Stimulated activated CD4-positive, alpha-beta T cell treated with anti-CD3 and anti-CD28 coated beads, Interleukin-4, amount 100 ng/mL, for 48 hours (primary cell): ENCODE measurements around the gene ADI1.
"Not testable (repeated sequence)": the region's sequence is repeated elsewhere in the genome, so short reads cannot be mapped to it uniquely, and the experiment has no call there.

ENCODE experiments used
- DNase-seq, 2 donors: peaks; one replicate each; pipeline ENCODE4 v3.0.0-alpha.2; 2020; ENCODE audit warnings: low read depth in 2 of 2

Gene ADI1

GRCh38 chr2:3448441-3448911 is 70.9 kb downstream of the ADI1 start:
- not testable (repeated sequence) for DNase-seq

GRCh38 chr2:3447789-3448317 is 71.5 kb downstream of the ADI1 start:
- no peak for DNase-seq
